Liver (tissue), 9 donors: ENCODE results near the gene PRKACG. TPM values are rescaled to one million over a fixed set of nuclear protein-coding genes. Genes with fewer than 3 reads are reported as not detected.

Source experiments
- DNase-seq: peaks from one replicate; pipeline ENCODE4 v3.0.0-alpha.2; 2017; ENCODE audit warnings: low spot score
- H3K27ac ChIP-seq, 2 donors: one replicate each; pipeline ENCODE4 v1.7.0; 2013; ENCODE audit warnings: inconsistent platforms in 2 of 2, low read length in 2 of 2, control low read depth in 1 of 2, low read depth in 1 of 2, mild to moderate bottlenecking in 1 of 2
- H3K27me3 ChIP-seq, 4 donors: one replicate each; pipeline versions ENCODE4 v1.6.1 to v1.7.0; 2013; ENCODE audit warnings: low read length in 3 of 4, inconsistent platforms in 1 of 4, mild to moderate bottlenecking in 1 of 4, moderate library complexity in 1 of 4; ENCODE audit not compliant: control insufficient read depth in 4 of 4, insufficient read depth in 4 of 4
- H3K36me3 ChIP-seq, 4 donors: one replicate each; pipeline versions ENCODE4 v1.6.1 to v1.7.0; 2013; ENCODE audit warnings: low read length in 3 of 4, mild to moderate bottlenecking in 3 of 4, low read depth in 1 of 4, moderate library complexity in 1 of 4; ENCODE audit not compliant: control insufficient read depth in 4 of 4, insufficient read depth in 3 of 4
- H3K4me1 ChIP-seq, 4 donors: one replicate each; pipeline versions ENCODE4 v1.6.1 to v1.7.0; 2013; ENCODE audit warnings: low read length in 3 of 4, mild to moderate bottlenecking in 3 of 4, moderate library complexity in 1 of 4; ENCODE audit not compliant: control insufficient read depth in 4 of 4, insufficient read depth in 4 of 4
- H3K4me3 ChIP-seq, 3 donors: one replicate each; pipeline versions ENCODE4 v1.6.1 to v1.7.0; 2013; ENCODE audit warnings: low read length in 3 of 3, control low read depth in 1 of 3, low read depth in 1 of 3, mild to moderate bottlenecking in 1 of 3
- H3K9ac ChIP-seq, 2 donors: one replicate each; pipeline ENCODE4 v1.7.0; 2013; ENCODE audit warnings: low read length in 2 of 2, mild to moderate bottlenecking in 2 of 2, moderate library complexity in 2 of 2, control low read depth in 1 of 2, low read depth in 1 of 2
- H3K9me3 ChIP-seq, 4 donors: one replicate each; pipeline versions ENCODE4 v1.6.1 to v1.7.0; 2013; ENCODE audit warnings: low read length in 3 of 4; ENCODE audit not compliant: control insufficient read depth in 4 of 4
- EGR1 ChIP-seq, 2 donors: IDR thresholded peaks; 2 replicates each; pipeline ENCODE4 v1.6.1; 2016 to 2018; ENCODE audit warnings: antibody characterized with exemption in 2 of 2, low read depth in 2 of 2
- FOXA1 ChIP-seq: IDR thresholded peaks from 2 replicates; pipeline ENCODE4 v1.6.1; 2016; ENCODE audit warnings: antibody characterized with exemption
- FOXA2 ChIP-seq: IDR thresholded peaks from 2 replicates; pipeline ENCODE4 v1.6.1; 2016; ENCODE audit warnings: antibody characterized with exemption
- GABPA ChIP-seq, 2 donors: IDR thresholded peaks in 1 of 2; conservative IDR thresholded peaks in 1 of 2; 2 replicates each; pipeline ENCODE4 v1.6.1; 2016; ENCODE audit warnings: antibody characterized with exemption in 2 of 2, mild to moderate bottlenecking in 1 of 2, moderate library complexity in 1 of 2
- HNF4A ChIP-seq, 2 donors: conservative IDR thresholded peaks; 2 replicates each; pipeline ENCODE4 v1.6.1; 2016; ENCODE audit warnings: antibody characterized with exemption in 2 of 2, mild to moderate bottlenecking in 2 of 2
- HNF4G ChIP-seq: IDR thresholded peaks from 2 replicates; pipeline ENCODE4 v1.6.1; 2016; ENCODE audit warnings: antibody characterized with exemption
- JUND ChIP-seq, 2 donors: IDR thresholded peaks; 2 replicates each; pipeline ENCODE4 v1.6.1; 2016; ENCODE audit warnings: antibody characterized with exemption in 2 of 2
- MAX ChIP-seq: IDR thresholded peaks from 2 replicates; pipeline ENCODE4 v1.6.1; 2016; ENCODE audit warnings: antibody characterized with exemption
- NR2F2 ChIP-seq: IDR thresholded peaks from 2 replicates; pipeline ENCODE4 v1.6.1; 2016; ENCODE audit warnings: antibody characterized with exemption
- RAD21 ChIP-seq, 2 donors: IDR thresholded peaks; 2 replicates each; pipeline ENCODE4 v1.6.1; 2016; ENCODE audit warnings: antibody characterized with exemption in 2 of 2, mild to moderate bottlenecking in 2 of 2
- RXRA ChIP-seq, 2 donors: IDR thresholded peaks; 2 replicates each; pipeline ENCODE4 v1.6.1; 2017 to 2018; ENCODE audit warnings: antibody characterized with exemption in 2 of 2, mild to moderate bottlenecking in 1 of 2
- SP1 ChIP-seq: IDR thresholded peaks from 2 replicates; pipeline ENCODE4 v1.6.1; 2018; ENCODE audit warnings: antibody characterized with exemption, mild to moderate bottlenecking
- TAF1 ChIP-seq: conservative IDR thresholded peaks from 2 replicates; pipeline ENCODE4 v1.6.1; 2016; ENCODE audit warnings: antibody characterized with exemption, mild to moderate bottlenecking
- YY1 ChIP-seq: IDR thresholded peaks from 2 replicates; pipeline ENCODE4 v1.6.1; 2016; ENCODE audit warnings: antibody characterized with exemption, mild to moderate bottlenecking
- WGBS: extraction: QIAGEN DNeasy Blood & Tissue Kit; methylation state at CpG from one replicate; pipeline ENCODE4 v1.1.7; 2013; 5-methylcytosine and 5-hydroxymethylcytosine counted together
- polyA plus RNA-seq, 2 donors: library from polyadenylated mRNA; stranded (reverse) in 1 of 2; unstranded in 1 of 2; fragments of 200-250 nt in 1 of 2; fragments of >200 nt in 1 of 2; fragmentation: Nextera tagmentation in 1 of 2; extraction: Ambion mirVana in 1 of 2; gene quantifications; one replicate each; pipeline versions ENCODE4 v1.2.1 to v1.2.3, GENCODE V29; 2013 to 2015
- total RNA-seq, 2 donors: library from RNA; depleted of rRNA; stranded (reverse); fragments of >200 nt; gene quantifications; one replicate each; pipeline ENCODE4 v1.2.3, GENCODE V29; 2014
- TF ChIP-seq, protein P1 (sequence below): IDR thresholded peaks from 2 replicates; pipeline ENCODE4 v1.6.1; 2016; ENCODE audit warnings: antibody characterized with exemption
- TF ChIP-seq, protein P2 (sequence below): IDR thresholded peaks from 2 replicates; pipeline ENCODE4 v1.6.1; 2016; ENCODE audit warnings: antibody characterized with exemption
- TF ChIP-seq, protein P3 (sequence below): IDR thresholded peaks from 2 replicates; pipeline ENCODE4 v1.6.1; 2016; ENCODE audit warnings: antibody characterized with exemption, mild to moderate bottlenecking
- donor health status: healthy.
- donor health status: healthy.
- donor health status: healthy.
- donor health status: healthy.
- donor health status: healthy.

PRKACG gene
- total and polyA plus RNA-seq, 4 donors = not detected

- DNase-seq = no peak
- Histone ChIP-seq H3K27me3 (no peaks in the 10 kb centered on the region), H3K4me1 (no peaks in the 10 kb centered on the region), H3K9ac (no peak overlapping the region), H3K27ac (no peak overlapping the region), H3K4me3 (no peak overlapping the region), H3K9me3 (no peaks in the 10 kb centered on the region), H3K36me3 (no peaks in the 10 kb centered on the region)
- WGBS = 76% methylated on average over 3 of the region's 3 CpGs
- TF ChIP-seq MAX (no peak), GABPA (IDR thresholded peaks at IDR 0.05 in 1 of 2, conservative IDR thresholded peaks at IDR 0.05 in 1 of 2) (no peak), NR2F2 (no peak), HNF4G (no peak), HNF4A (conservative IDR thresholded peaks at IDR 0.05) (no peak), TAF1 (no peak), RXRA (IDR thresholded peaks at IDR 0.05) (no peak), RAD21 (IDR thresholded peaks at IDR 0.05) (no peak), JUND (IDR thresholded peaks at IDR 0.05) (no peak), SP1 (no peak), FOXA2 (no peak)
- TF ChIP-seq, protein P1, sequence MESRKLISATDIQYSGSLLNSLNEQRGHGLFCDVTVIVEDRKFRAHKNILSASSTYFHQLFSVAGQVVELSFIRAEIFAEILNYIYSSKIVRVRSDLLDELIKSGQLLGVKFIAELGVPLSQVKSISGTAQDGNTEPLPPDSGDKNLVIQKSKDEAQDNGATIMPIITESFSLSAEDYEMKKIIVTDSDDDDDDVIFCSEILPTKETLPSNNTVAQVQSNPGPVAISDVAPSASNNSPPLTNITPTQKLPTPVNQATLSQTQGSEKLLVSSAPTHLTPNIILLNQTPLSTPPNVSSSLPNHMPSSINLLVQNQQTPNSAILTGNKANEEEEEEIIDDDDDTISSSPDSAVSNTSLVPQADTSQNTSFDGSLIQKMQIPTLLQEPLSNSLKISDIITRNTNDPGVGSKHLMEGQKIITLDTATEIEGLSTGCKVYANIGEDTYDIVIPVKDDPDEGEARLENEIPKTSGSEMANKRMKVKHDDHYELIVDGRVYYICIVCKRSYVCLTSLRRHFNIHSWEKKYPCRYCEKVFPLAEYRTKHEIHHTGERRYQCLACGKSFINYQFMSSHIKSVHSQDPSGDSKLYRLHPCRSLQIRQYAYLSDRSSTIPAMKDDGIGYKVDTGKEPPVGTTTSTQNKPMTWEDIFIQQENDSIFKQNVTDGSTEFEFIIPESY = no peak
These were observed 40.3 kb downstream of the PRKACG start for GRCh38 chr9:68973619-68974018.

GRCh38 chr9:68970151-68970550, 43.8 kb downstream of the PRKACG start:
- 76% methylated on average over 2 of the region's 2 CpGs for WGBS
- Histone ChIP-seq H3K36me3 (no peaks in the 10 kb centered on the region), H3K27ac (no peak overlapping the region), H3K4me3 (no peak overlapping the region), H3K27me3 (peaks cover 0 to 2% (median 0%) of the 10 kb centered on the region in 4 donors), H3K9ac (no peak overlapping the region), H3K4me1 (no peaks in the 10 kb centered on the region), H3K9me3 (no peaks in the 10 kb centered on the region)
- TF ChIP-seq RXRA (IDR thresholded peaks at IDR 0.05) (no peak), EGR1 (IDR thresholded peaks at IDR 0.05; ENCODE audit: low read depth in 2 of 2) (no peak), FOXA2 (no peak), RAD21 (IDR thresholded peaks at IDR 0.05) (no peak), FOXA1 (no peak), TAF1 (no peak), GABPA (IDR thresholded peaks at IDR 0.05 in 1 of 2, conservative IDR thresholded peaks at IDR 0.05 in 1 of 2) (no peak), SP1 (no peak), JUND (IDR thresholded peaks at IDR 0.05) (no peak), NR2F2 (no peak), MAX (no peak), YY1 (no peak), HNF4A (conservative IDR thresholded peaks at IDR 0.05) (no peak)
- TF ChIP-seq, protein P1 = no peak
- TF ChIP-seq, protein P2, sequence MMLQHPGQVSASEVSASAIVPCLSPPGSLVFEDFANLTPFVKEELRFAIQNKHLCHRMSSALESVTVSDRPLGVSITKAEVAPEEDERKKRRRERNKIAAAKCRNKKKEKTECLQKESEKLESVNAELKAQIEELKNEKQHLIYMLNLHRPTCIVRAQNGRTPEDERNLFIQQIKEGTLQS = no peak
- TF ChIP-seq, protein P3, sequence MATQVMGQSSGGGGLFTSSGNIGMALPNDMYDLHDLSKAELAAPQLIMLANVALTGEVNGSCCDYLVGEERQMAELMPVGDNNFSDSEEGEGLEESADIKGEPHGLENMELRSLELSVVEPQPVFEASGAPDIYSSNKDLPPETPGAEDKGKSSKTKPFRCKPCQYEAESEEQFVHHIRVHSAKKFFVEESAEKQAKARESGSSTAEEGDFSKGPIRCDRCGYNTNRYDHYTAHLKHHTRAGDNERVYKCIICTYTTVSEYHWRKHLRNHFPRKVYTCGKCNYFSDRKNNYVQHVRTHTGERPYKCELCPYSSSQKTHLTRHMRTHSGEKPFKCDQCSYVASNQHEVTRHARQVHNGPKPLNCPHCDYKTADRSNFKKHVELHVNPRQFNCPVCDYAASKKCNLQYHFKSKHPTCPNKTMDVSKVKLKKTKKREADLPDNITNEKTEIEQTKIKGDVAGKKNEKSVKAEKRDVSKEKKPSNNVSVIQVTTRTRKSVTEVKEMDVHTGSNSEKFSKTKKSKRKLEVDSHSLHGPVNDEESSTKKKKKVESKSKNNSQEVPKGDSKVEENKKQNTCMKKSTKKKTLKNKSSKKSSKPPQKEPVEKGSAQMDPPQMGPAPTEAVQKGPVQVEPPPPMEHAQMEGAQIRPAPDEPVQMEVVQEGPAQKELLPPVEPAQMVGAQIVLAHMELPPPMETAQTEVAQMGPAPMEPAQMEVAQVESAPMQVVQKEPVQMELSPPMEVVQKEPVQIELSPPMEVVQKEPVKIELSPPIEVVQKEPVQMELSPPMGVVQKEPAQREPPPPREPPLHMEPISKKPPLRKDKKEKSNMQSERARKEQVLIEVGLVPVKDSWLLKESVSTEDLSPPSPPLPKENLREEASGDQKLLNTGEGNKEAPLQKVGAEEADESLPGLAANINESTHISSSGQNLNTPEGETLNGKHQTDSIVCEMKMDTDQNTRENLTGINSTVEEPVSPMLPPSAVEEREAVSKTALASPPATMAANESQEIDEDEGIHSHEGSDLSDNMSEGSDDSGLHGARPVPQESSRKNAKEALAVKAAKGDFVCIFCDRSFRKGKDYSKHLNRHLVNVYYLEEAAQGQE = no peak
- DNase-seq = no peak
